MM.1S (cell line): ENCODE results near the gene TSC2.

ENCODE experiments used
- EZH2 ChIP-seq: fragments of 300-600 bp; sonication (generic); optimal IDR thresholded peaks from 2 replicates; pipeline ENCODE3; 2017; ENCODE audit warnings: low read depth, mild to moderate bottlenecking, antibody characterized with exemption, low read length, mixed read lengths
- EZH2phosphoT487 ChIP-seq: fragments of 300-600 bp; sonication (generic); IDR thresholded peaks from 2 replicates; pipeline ENCODE4 v1.6.1; 2018; ENCODE audit warnings: antibody characterized with exemption, low read length
- TF ChIP-seq, protein P1 (sequence below): fragments of 300-600 bp; sonication (generic); IDR thresholded peaks from 2 replicates; pipeline ENCODE4 v1.5.1; 2016; ENCODE audit warnings: antibody characterized with exemption, low read length, mixed read lengths

DNA sequence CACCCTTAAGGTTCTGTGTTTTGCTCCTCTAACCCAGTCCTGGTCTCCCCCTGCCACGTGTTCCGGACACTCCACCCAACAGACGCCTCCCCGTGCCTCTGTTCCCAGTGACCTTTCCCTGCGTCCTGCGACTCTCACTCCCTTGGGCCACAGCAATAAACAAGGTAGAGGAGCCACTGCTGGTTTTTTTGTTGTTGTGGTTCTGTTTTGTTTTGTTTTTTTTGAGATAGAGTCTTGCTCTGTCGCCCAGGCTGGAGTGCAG, 31.9 kb upstream of the TSC2 start:
- TF ChIP-seq, protein P1, sequence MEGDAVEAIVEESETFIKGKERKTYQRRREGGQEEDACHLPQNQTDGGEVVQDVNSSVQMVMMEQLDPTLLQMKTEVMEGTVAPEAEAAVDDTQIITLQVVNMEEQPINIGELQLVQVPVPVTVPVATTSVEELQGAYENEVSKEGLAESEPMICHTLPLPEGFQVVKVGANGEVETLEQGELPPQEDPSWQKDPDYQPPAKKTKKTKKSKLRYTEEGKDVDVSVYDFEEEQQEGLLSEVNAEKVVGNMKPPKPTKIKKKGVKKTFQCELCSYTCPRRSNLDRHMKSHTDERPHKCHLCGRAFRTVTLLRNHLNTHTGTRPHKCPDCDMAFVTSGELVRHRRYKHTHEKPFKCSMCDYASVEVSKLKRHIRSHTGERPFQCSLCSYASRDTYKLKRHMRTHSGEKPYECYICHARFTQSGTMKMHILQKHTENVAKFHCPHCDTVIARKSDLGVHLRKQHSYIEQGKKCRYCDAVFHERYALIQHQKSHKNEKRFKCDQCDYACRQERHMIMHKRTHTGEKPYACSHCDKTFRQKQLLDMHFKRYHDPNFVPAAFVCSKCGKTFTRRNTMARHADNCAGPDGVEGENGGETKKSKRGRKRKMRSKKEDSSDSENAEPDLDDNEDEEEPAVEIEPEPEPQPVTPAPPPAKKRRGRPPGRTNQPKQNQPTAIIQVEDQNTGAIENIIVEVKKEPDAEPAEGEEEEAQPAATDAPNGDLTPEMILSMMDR: no peak
- TF ChIP-seq EZH2: no peak
- TF ChIP-seq EZH2phosphoT487: no peak
